Ishikawa (cell line): Measurements from ENCODE around the gene ARHGEF10L.

ENCODE experiments used
- CEBPB ChIP-seq: IDR thresholded peaks from 2 replicates; pipeline ENCODE4 v1.6.1; 2012
- CREB1 ChIP-seq: IDR thresholded peaks from 2 replicates; pipeline ENCODE4 v1.6.1; 2012; ENCODE audit warnings: low read depth
- EGR1 ChIP-seq: IDR thresholded peaks from 2 replicates; pipeline ENCODE4 v1.6.1; 2012
- EP300 ChIP-seq: IDR thresholded peaks from 2 replicates; pipeline ENCODE4 v1.6.1; 2012; ENCODE audit warnings: borderline replicate concordance
- FOXM1 ChIP-seq: IDR thresholded peaks from 2 replicates; pipeline ENCODE4 v1.6.1; 2012; ENCODE audit warnings: low read depth, borderline replicate concordance
- NFIC ChIP-seq: IDR thresholded peaks from 2 replicates; pipeline ENCODE4 v1.6.1; 2012
- RAD21 ChIP-seq: IDR thresholded peaks from 2 replicates; pipeline ENCODE4 v1.6.1; 2012; ENCODE audit warnings: low read depth
- TAF1 ChIP-seq: IDR thresholded peaks from 2 replicates; pipeline ENCODE4 v1.6.1; 2012; ENCODE audit warnings: low read depth, mild to moderate bottlenecking
- TCF12 ChIP-seq: IDR thresholded peaks from 2 replicates; pipeline ENCODE4 v1.6.1; 2012; ENCODE audit warnings: low read depth
- TEAD4 ChIP-seq: IDR thresholded peaks from 2 replicates; pipeline ENCODE4 v1.6.1; 2012
- USF1 ChIP-seq: IDR thresholded peaks from 2 replicates; pipeline ENCODE4 v1.6.1; 2012
- YY1 ChIP-seq: IDR thresholded peaks from 2 replicates; pipeline ENCODE4 v1.6.1; 2012; ENCODE audit warnings: low read depth
- ZBTB7A ChIP-seq: IDR thresholded peaks from 2 replicates; pipeline ENCODE4 v1.6.1; 2012; ENCODE audit warnings: low read depth
- TF ChIP-seq, protein P1 (sequence below): IDR thresholded peaks from 2 replicates; pipeline ENCODE4 v1.6.1; 2012
- TF ChIP-seq, protein P2 (sequence below): IDR thresholded peaks from 2 replicates; pipeline ENCODE4 v1.6.1; 2012; ENCODE audit warnings: low read depth, mild to moderate bottlenecking

The ARHGEF10L gene

GRCh38 chr1:17662296-17662695 lies 122.8 kb downstream of the ARHGEF10L start:
- TF ChIP-seq ZBTB7A (no peak), FOXM1 (no peak), CREB1 (no peak), EGR1 (no peak), YY1 (no peak), RAD21 (no peak), CEBPB (no peak), USF1 (no peak), NFIC (no peak)
- TF ChIP-seq, protein P1, sequence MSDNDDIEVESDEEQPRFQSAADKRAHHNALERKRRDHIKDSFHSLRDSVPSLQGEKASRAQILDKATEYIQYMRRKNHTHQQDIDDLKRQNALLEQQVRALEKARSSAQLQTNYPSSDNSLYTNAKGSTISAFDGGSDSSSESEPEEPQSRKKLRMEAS = no peak

GRCh38 chr1:17662786-17663185 lies 123.3 kb downstream of the ARHGEF10L start:
- TF ChIP-seq TEAD4 = no peak

- TF ChIP-seq CEBPB = no peak
- TF ChIP-seq CREB1 = no peak
- no peak for TF ChIP-seq RAD21
- TF ChIP-seq USF1 = no peak
- TF ChIP-seq, protein P2, sequence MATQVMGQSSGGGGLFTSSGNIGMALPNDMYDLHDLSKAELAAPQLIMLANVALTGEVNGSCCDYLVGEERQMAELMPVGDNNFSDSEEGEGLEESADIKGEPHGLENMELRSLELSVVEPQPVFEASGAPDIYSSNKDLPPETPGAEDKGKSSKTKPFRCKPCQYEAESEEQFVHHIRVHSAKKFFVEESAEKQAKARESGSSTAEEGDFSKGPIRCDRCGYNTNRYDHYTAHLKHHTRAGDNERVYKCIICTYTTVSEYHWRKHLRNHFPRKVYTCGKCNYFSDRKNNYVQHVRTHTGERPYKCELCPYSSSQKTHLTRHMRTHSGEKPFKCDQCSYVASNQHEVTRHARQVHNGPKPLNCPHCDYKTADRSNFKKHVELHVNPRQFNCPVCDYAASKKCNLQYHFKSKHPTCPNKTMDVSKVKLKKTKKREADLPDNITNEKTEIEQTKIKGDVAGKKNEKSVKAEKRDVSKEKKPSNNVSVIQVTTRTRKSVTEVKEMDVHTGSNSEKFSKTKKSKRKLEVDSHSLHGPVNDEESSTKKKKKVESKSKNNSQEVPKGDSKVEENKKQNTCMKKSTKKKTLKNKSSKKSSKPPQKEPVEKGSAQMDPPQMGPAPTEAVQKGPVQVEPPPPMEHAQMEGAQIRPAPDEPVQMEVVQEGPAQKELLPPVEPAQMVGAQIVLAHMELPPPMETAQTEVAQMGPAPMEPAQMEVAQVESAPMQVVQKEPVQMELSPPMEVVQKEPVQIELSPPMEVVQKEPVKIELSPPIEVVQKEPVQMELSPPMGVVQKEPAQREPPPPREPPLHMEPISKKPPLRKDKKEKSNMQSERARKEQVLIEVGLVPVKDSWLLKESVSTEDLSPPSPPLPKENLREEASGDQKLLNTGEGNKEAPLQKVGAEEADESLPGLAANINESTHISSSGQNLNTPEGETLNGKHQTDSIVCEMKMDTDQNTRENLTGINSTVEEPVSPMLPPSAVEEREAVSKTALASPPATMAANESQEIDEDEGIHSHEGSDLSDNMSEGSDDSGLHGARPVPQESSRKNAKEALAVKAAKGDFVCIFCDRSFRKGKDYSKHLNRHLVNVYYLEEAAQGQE = no peak
- no peak for TF ChIP-seq TCF12
- TF ChIP-seq ZBTB7A = no peak
- TF ChIP-seq NFIC = no peak
- no peak for TF ChIP-seq FOXM1
- TF ChIP-seq, protein P1 = no peak
- TF ChIP-seq YY1 = no peak
- TF ChIP-seq TEAD4 = no peak
- TF ChIP-seq EP300 = no peak
- TF ChIP-seq TAF1 = no peak
- no peak for TF ChIP-seq EGR1
Observed at GRCh38 chr1:17663646-17664045, 124.1 kb downstream of the ARHGEF10L start.

- TF ChIP-seq, protein P2 = no peak
- TF ChIP-seq CREB1 (no peak), TCF12 (no peak), RAD21 (no peak), NFIC (no peak), EP300 (no peak)
Observed at GRCh38 chr1:17664322-17664721, 124.8 kb downstream of the ARHGEF10L start.

- TF ChIP-seq EGR1 (no peak), CEBPB (no peak)
- TF ChIP-seq, protein P1 = no peak
Observed at GRCh38 chr1:17665054-17665453, 125.6 kb downstream of the ARHGEF10L start.

DNA sequence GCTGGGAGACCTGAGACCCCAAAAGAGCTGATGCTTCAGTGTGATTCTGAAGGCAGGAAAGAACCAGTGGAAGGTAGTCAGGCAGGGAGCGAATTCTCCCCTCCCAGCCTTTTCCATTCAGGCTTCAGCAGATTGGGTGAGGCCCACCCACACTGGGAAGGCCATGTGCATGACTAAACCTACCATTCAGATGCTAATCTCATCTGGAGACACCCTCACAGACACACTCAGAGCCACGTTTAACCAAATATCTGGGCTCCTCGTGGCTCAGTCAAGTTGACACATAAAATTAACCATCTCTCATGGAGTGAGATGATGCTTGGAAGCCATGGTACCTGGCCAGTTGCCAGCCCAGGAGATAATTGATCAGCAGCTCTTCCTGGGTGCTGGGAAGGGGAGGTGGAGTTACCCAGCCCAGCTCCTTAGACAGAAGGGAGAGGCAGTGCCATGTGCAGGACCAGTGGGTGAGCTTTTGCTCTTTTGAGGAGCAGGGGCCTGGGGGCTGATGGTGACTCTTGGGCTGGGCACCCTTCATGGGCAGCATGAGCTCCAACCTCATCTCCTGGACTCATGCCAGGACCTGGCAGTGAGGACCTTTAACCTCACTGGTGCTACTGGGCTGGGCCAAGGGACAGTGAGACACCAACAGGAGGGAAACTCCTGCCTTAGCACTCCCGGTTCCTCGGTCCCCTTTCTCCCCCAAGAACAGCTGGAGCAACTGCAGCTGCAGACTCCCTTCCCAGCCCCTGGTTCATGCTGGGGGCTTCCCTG lies 126.6 kb downstream of the ARHGEF10L start:
- TF ChIP-seq TEAD4 (no peak), EGR1 (no peak)

DNA sequence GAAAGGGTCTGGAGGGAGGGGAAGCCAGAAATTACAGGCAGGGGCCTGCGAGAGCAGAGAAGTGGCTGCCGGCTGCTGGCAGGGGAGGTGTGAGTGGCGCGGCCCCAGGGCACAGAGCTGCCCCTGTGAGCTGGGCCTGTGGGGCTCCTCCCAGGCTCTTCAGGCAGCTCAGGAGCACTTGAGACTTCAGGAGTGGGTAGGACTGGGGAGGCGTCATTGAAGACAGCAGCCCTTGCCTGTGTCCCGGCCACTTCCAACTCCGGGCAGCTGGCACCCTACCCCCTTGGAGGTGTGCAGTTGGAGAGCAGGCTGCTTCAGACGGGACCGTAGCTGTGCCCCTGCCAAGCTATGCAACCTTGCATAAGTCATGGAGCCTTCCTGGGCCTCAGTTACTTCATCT lies 128.1 kb downstream of the ARHGEF10L start:
- TF ChIP-seq RAD21 (no peak), TEAD4 (no peak), CREB1 (no peak), ZBTB7A (no peak), TAF1 (no peak), EP300 (no peak), EGR1 (no peak), CEBPB (no peak), USF1 (no peak)
- TF ChIP-seq, protein P2 = no peak
- TF ChIP-seq, protein P1 = no peak
